ENCODE measurements around the gene TRIM17.
A peak's percentile ranks its signal among the peaks of the same experiment; 100 is the strongest.

TRIM17 gene

GRCh38 chr1:228413241-228414010, 3.2 kb downstream of the TRIM17 start:
- no peak overlapping the region for H3K9ac ChIP-seq (ENCODE audit: low read depth, low read length)

GRCh38 chr1:228411548-228412430, 4.9 kb downstream of the TRIM17 start:
- peaks cover 3% of the 10 kb centered on the region for H3K4me1 ChIP-seq (ENCODE audit: control insufficient read depth, insufficient read depth, low read length)
- peaks cover 4% of the 10 kb centered on the region for H3K36me3 ChIP-seq (ENCODE audit: control insufficient read depth, insufficient read depth, low read length)
- no peaks in the 10 kb centered on the region for H3K9me3 ChIP-seq (ENCODE audit: control insufficient read depth, insufficient read depth, low read length)
- no peak overlapping the region for H3K4me3 ChIP-seq (ENCODE audit: low read depth, low read length)
- H3K9ac ChIP-seq (ENCODE audit: low read depth, low read length): no peak overlapping the region
- peaks cover 18% of the 10 kb centered on the region for H3K27me3 ChIP-seq (ENCODE audit: control insufficient read depth, insufficient read depth, low read length)

More at GRCh38 chr1:228413241-228414010, 3.2 kb downstream of the TRIM17 start:
- Histone ChIP-seq H3K27me3 (ENCODE audit: control insufficient read depth, insufficient read depth, low read length) (peaks cover 31% of the 10 kb centered on the region), H3K36me3 (ENCODE audit: control insufficient read depth, insufficient read depth, low read length) (peaks cover 4% of the 10 kb centered on the region), H3K4me3 (ENCODE audit: low read depth, low read length) (no peak overlapping the region), H3K4me1 (ENCODE audit: control insufficient read depth, insufficient read depth, low read length) (peaks cover 3% of the 10 kb centered on the region), H3K9me3 (ENCODE audit: control insufficient read depth, insufficient read depth, low read length) (no peaks in the 10 kb centered on the region)

GRCh38 chr1:228411121-228411520, 5.5 kb downstream of the TRIM17 start:
- Histone ChIP-seq H3K36me3 (ENCODE audit: control insufficient read depth, insufficient read depth, low read length) (peaks cover 4% of the 10 kb centered on the region), H3K4me1 (ENCODE audit: control insufficient read depth, insufficient read depth, low read length) (peaks cover 3% of the 10 kb centered on the region), H3K4me3 (ENCODE audit: low read depth, low read length) (no peak overlapping the region), H3K9ac (ENCODE audit: low read depth, low read length) (no peak overlapping the region), H3K9me3 (ENCODE audit: control insufficient read depth, insufficient read depth, low read length) (no peaks in the 10 kb centered on the region), H3K27me3 (ENCODE audit: control insufficient read depth, insufficient read depth, low read length) (peaks cover 18% of the 10 kb centered on the region)

GRCh38 chr1:228410671-228411070, 6.0 kb downstream of the TRIM17 start:
- peaks cover 4% of the 10 kb centered on the region for H3K36me3 ChIP-seq (ENCODE audit: control insufficient read depth, insufficient read depth, low read length)
- H3K4me3 ChIP-seq (ENCODE audit: low read depth, low read length): no peak overlapping the region
- no peak overlapping the region for H3K9ac ChIP-seq (ENCODE audit: low read depth, low read length)
- peaks cover 15% of the 10 kb centered on the region for H3K27me3 ChIP-seq (ENCODE audit: control insufficient read depth, insufficient read depth, low read length)
- peaks cover 2% of the 10 kb centered on the region for H3K4me1 ChIP-seq (ENCODE audit: control insufficient read depth, insufficient read depth, low read length)
- no peaks in the 10 kb centered on the region for H3K9me3 ChIP-seq (ENCODE audit: control insufficient read depth, insufficient read depth, low read length)

- Histone ChIP-seq H3K4me1 (ENCODE audit: control insufficient read depth, insufficient read depth, low read length) (no peaks in the 10 kb centered on the region), H3K36me3 (ENCODE audit: control insufficient read depth, insufficient read depth, low read length) (peaks cover 4% of the 10 kb centered on the region), H3K4me3 (ENCODE audit: low read depth, low read length) (no peak overlapping the region), H3K9ac (ENCODE audit: low read depth, low read length) (no peak overlapping the region), H3K27me3 (ENCODE audit: control insufficient read depth, insufficient read depth, low read length) (peaks cover 8% of the 10 kb centered on the region), H3K9me3 (ENCODE audit: control insufficient read depth, insufficient read depth, low read length) (no peaks in the 10 kb centered on the region)
These were observed 6.6 kb downstream of the TRIM17 start for GRCh38 chr1:228410015-228410414.

GRCh38 chr1:228408869-228409805, 7.5 kb downstream of the TRIM17 start:
- Histone ChIP-seq H3K36me3 (ENCODE audit: control insufficient read depth, insufficient read depth, low read length) (peaks cover 4% of the 10 kb centered on the region), H3K9ac (ENCODE audit: low read depth, low read length) (no peak overlapping the region), H3K27me3 (ENCODE audit: control insufficient read depth, insufficient read depth, low read length) (peaks cover 7% of the 10 kb centered on the region), H3K4me1 (ENCODE audit: control insufficient read depth, insufficient read depth, low read length) (no peaks in the 10 kb centered on the region), H3K4me3 (ENCODE audit: low read depth, low read length) (no peak overlapping the region), H3K9me3 (ENCODE audit: control insufficient read depth, insufficient read depth, low read length) (no peaks in the 10 kb centered on the region)

- H3K4me3 ChIP-seq (ENCODE audit: low read depth, low read length): peak overlapping the region; percentile 58
- no peaks in the 10 kb centered on the region for H3K4me1 ChIP-seq (ENCODE audit: control insufficient read depth, insufficient read depth, low read length)
- H3K9ac ChIP-seq (ENCODE audit: low read depth, low read length): no peak overlapping the region
- H3K36me3 ChIP-seq (ENCODE audit: control insufficient read depth, insufficient read depth, low read length): peaks cover 4% of the 10 kb centered on the region
- no peaks in the 10 kb centered on the region for H3K27me3 ChIP-seq (ENCODE audit: control insufficient read depth, insufficient read depth, low read length)
- no peaks in the 10 kb centered on the region for H3K9me3 ChIP-seq (ENCODE audit: control insufficient read depth, insufficient read depth, low read length)
These were observed 8.4 kb downstream of the TRIM17 start for GRCh38 chr1:228408041-228408868.

GRCh38 chr1:228407106-228408040, 9.3 kb downstream of the TRIM17 start:
- peak overlapping the region; percentile 58 for H3K4me3 ChIP-seq (ENCODE audit: low read depth, low read length)
- H3K36me3 ChIP-seq (ENCODE audit: control insufficient read depth, insufficient read depth, low read length): peaks cover 4% of the 10 kb centered on the region
- H3K9ac ChIP-seq (ENCODE audit: low read depth, low read length): no peak overlapping the region
- no peaks in the 10 kb centered on the region for H3K9me3 ChIP-seq (ENCODE audit: control insufficient read depth, insufficient read depth, low read length)
- H3K4me1 ChIP-seq (ENCODE audit: control insufficient read depth, insufficient read depth, low read length): no peaks in the 10 kb centered on the region
- H3K27me3 ChIP-seq (ENCODE audit: control insufficient read depth, insufficient read depth, low read length): no peaks in the 10 kb centered on the region

- Histone ChIP-seq H3K9ac (ENCODE audit: low read depth, low read length) (no peak overlapping the region), H3K9me3 (ENCODE audit: control insufficient read depth, insufficient read depth, low read length) (no peaks in the 10 kb centered on the region), H3K4me1 (ENCODE audit: control insufficient read depth, insufficient read depth, low read length) (no peaks in the 10 kb centered on the region), H3K36me3 (ENCODE audit: control insufficient read depth, insufficient read depth, low read length) (peaks cover 1% of the 10 kb centered on the region), H3K27me3 (ENCODE audit: control insufficient read depth, insufficient read depth, low read length) (no peaks in the 10 kb centered on the region), H3K4me3 (ENCODE audit: low read depth, low read length) (peak overlapping the region; percentile 66)
These were observed 10.8 kb downstream of the TRIM17 start for GRCh38 chr1:228405979-228406228.
